GM19193 (cell line): ENCODE results near the gene SSBP2.

ENCODE experiments used
- POLR2A ChIP-seq: IDR thresholded peaks from 4 replicates; pipeline ENCODE4 v1.6.1; 2011; ENCODE audit not compliant: insufficient read depth, insufficient read length; ENCODE audit errors: extremely low read depth

SSBP2 gene

GRCh38 chr5:81656783-81657182 lies 94.1 kb downstream of the SSBP2 start:
- TF ChIP-seq POLR2A = no peak

GRCh38 chr5:81650987-81651386 lies 99.9 kb downstream of the SSBP2 start:
- no peak for TF ChIP-seq POLR2A

GRCh38 chr5:81646469-81646995 lies 104.4 kb downstream of the SSBP2 start:
- TF ChIP-seq POLR2A = no peak

- no peak for TF ChIP-seq POLR2A
Measured at GRCh38 chr5:81642210-81642609, 108.7 kb downstream of the SSBP2 start.

GRCh38 chr5:81639556-81639955 lies 111.3 kb downstream of the SSBP2 start:
- TF ChIP-seq POLR2A = no peak

GRCh38 chr5:81638471-81638870 lies 112.4 kb downstream of the SSBP2 start:
- no peak for TF ChIP-seq POLR2A

- TF ChIP-seq POLR2A = no peak
Measured at GRCh38 chr5:81633891-81634290, 117.0 kb downstream of the SSBP2 start.

GRCh38 chr5:81633471-81633870 lies 117.4 kb downstream of the SSBP2 start:
- TF ChIP-seq POLR2A = no peak

- TF ChIP-seq POLR2A = no peak
Measured at GRCh38 chr5:81632679-81633078, 118.2 kb downstream of the SSBP2 start.

GRCh38 chr5:81631621-81632020 lies 119.3 kb downstream of the SSBP2 start:
- TF ChIP-seq POLR2A = no peak

GRCh38 chr5:81631124-81631523 lies 119.8 kb downstream of the SSBP2 start:
- no peak for TF ChIP-seq POLR2A

GRCh38 chr5:81630684-81631083 lies 120.2 kb downstream of the SSBP2 start:
- no peak for TF ChIP-seq POLR2A

GRCh38 chr5:81629986-81630385 lies 120.9 kb downstream of the SSBP2 start:
- TF ChIP-seq POLR2A = no peak

GRCh38 chr5:81626524-81626923 lies 124.4 kb downstream of the SSBP2 start:
- no peak for TF ChIP-seq POLR2A

- no peak for TF ChIP-seq POLR2A
Measured at GRCh38 chr5:81609810-81610375, 141.0 kb downstream of the SSBP2 start.

GRCh38 chr5:81608976-81609375 lies 141.9 kb downstream of the SSBP2 start:
- TF ChIP-seq POLR2A = no peak

- no peak for TF ChIP-seq POLR2A
Measured at GRCh38 chr5:81607693-81608092, 143.2 kb downstream of the SSBP2 start.
